Activated naive CD4-positive, alpha-beta T cell treated with anti-CD3 and anti-CD28 coated beads, Interleukin-2, amount 50 U/mL, for 24 hours (primary cell): Measurements from ENCODE around the gene EPN3.

Experiments used
- H3K27ac Mint-ChIP-seq: one replicate; pipeline ENCODE4 v1.8.0; 2021; ENCODE audit warnings: mild to moderate bottlenecking, mixed read lengths
- H3K27me3 Mint-ChIP-seq: one replicate; pipeline ENCODE4 v1.8.0; 2021; ENCODE audit warnings: mixed read lengths
- H3K36me3 Mint-ChIP-seq: one replicate; pipeline ENCODE4 v1.8.0; 2021; ENCODE audit warnings: mixed read lengths
- H3K4me1 Mint-ChIP-seq: one replicate; pipeline ENCODE4 v1.8.0; 2021; ENCODE audit warnings: mixed read lengths
- H3K4me3 Mint-ChIP-seq: one replicate; pipeline ENCODE4 v1.8.0; 2021; ENCODE audit warnings: mild to moderate bottlenecking, mixed read lengths
- H3K9me3 Mint-ChIP-seq: one replicate; pipeline ENCODE4 v1.8.0; 2021; ENCODE audit warnings: mixed read lengths

EPN3 gene

GRCh38 chr17:50560931-50561745, 28.6 kb downstream of the EPN3 start:
- Mint-ChIP-seq H3K9me3 (no peaks in the 10 kb centered on the region), H3K27me3 (peaks cover 31% of the 10 kb centered on the region), H3K27ac (no peak overlapping the region), H3K4me3 (peak overlapping the region; percentile 19), H3K36me3 (no peaks in the 10 kb centered on the region), H3K4me1 (peaks cover 27% of the 10 kb centered on the region)

- H3K36me3 Mint-ChIP-seq = no peaks in the 10 kb centered on the region
- no peak overlapping the region for H3K27ac Mint-ChIP-seq
- H3K27me3 Mint-ChIP-seq = peaks cover 37% of the 10 kb centered on the region
- H3K4me1 Mint-ChIP-seq = peaks cover 27% of the 10 kb centered on the region
- no peaks in the 10 kb centered on the region for H3K9me3 Mint-ChIP-seq
- H3K4me3 Mint-ChIP-seq = peak overlapping the region; percentile 69
Observed at GRCh38 chr17:50561746-50562141, 29.2 kb downstream of the EPN3 start.

- H3K36me3 Mint-ChIP-seq = no peaks in the 10 kb centered on the region
- no peak overlapping the region for H3K27ac Mint-ChIP-seq
- peaks cover 27% of the 10 kb centered on the region for H3K4me1 Mint-ChIP-seq
- no peaks in the 10 kb centered on the region for H3K9me3 Mint-ChIP-seq
- peak overlapping the region; percentile 69 for H3K4me3 Mint-ChIP-seq
- H3K27me3 Mint-ChIP-seq = peaks cover 42% of the 10 kb centered on the region
Observed at GRCh38 chr17:50562242-50563091, 29.9 kb downstream of the EPN3 start.

GRCh38 chr17:50563092-50563511, 30.6 kb downstream of the EPN3 start:
- H3K4me3 Mint-ChIP-seq = peak overlapping the region; percentile 17
- peaks cover 41% of the 10 kb centered on the region for H3K27me3 Mint-ChIP-seq
- H3K27ac Mint-ChIP-seq = no peak overlapping the region
- H3K36me3 Mint-ChIP-seq = no peaks in the 10 kb centered on the region
- H3K4me1 Mint-ChIP-seq = peaks cover 27% of the 10 kb centered on the region
- H3K9me3 Mint-ChIP-seq = no peaks in the 10 kb centered on the region

- Mint-ChIP-seq H3K4me1 (peaks cover 19% of the 10 kb centered on the region), H3K27ac (no peak overlapping the region), H3K4me3 (no peak overlapping the region), H3K27me3 (peaks cover 38% of the 10 kb centered on the region), H3K9me3 (no peaks in the 10 kb centered on the region), H3K36me3 (no peaks in the 10 kb centered on the region)
Observed at GRCh38 chr17:50564916-50565315, 32.4 kb downstream of the EPN3 start.

- no peaks in the 10 kb centered on the region for H3K9me3 Mint-ChIP-seq
- H3K4me3 Mint-ChIP-seq = no peak overlapping the region
- H3K27me3 Mint-ChIP-seq = peaks cover 36% of the 10 kb centered on the region
- H3K27ac Mint-ChIP-seq = peak overlapping the region; percentile 31
- no peaks in the 10 kb centered on the region for H3K36me3 Mint-ChIP-seq
- H3K4me1 Mint-ChIP-seq = peaks cover 15% of the 10 kb centered on the region
Observed at GRCh38 chr17:50565402-50566350, 33.1 kb downstream of the EPN3 start.

GRCh38 chr17:50566886-50567285, 34.4 kb downstream of the EPN3 start:
- peaks cover 15% of the 10 kb centered on the region for H3K4me1 Mint-ChIP-seq
- no peak overlapping the region for H3K4me3 Mint-ChIP-seq
- no peak overlapping the region for H3K27ac Mint-ChIP-seq
- H3K9me3 Mint-ChIP-seq = no peaks in the 10 kb centered on the region
- peaks cover 37% of the 10 kb centered on the region for H3K27me3 Mint-ChIP-seq
- H3K36me3 Mint-ChIP-seq = no peaks in the 10 kb centered on the region

- H3K36me3 Mint-ChIP-seq = no peaks in the 10 kb centered on the region
- no peak overlapping the region for H3K27ac Mint-ChIP-seq
- no peak overlapping the region for H3K4me3 Mint-ChIP-seq
- peaks cover 27% of the 10 kb centered on the region for H3K27me3 Mint-ChIP-seq
- no peaks in the 10 kb centered on the region for H3K9me3 Mint-ChIP-seq
- H3K4me1 Mint-ChIP-seq = peaks cover 9% of the 10 kb centered on the region
Observed at GRCh38 chr17:50568659-50569058, 36.1 kb downstream of the EPN3 start.

GRCh38 chr17:50569592-50569991, 37.1 kb downstream of the EPN3 start:
- no peaks in the 10 kb centered on the region for H3K9me3 Mint-ChIP-seq
- H3K4me1 Mint-ChIP-seq = peaks cover 9% of the 10 kb centered on the region
- H3K36me3 Mint-ChIP-seq = no peaks in the 10 kb centered on the region
- no peak overlapping the region for H3K4me3 Mint-ChIP-seq
- H3K27me3 Mint-ChIP-seq = peaks cover 26% of the 10 kb centered on the region
- H3K27ac Mint-ChIP-seq = no peak overlapping the region

- Mint-ChIP-seq H3K9me3 (no peaks in the 10 kb centered on the region), H3K36me3 (no peaks in the 10 kb centered on the region), H3K27ac (no peak overlapping the region), H3K27me3 (peaks cover 24% of the 10 kb centered on the region), H3K4me1 (peaks cover 6% of the 10 kb centered on the region), H3K4me3 (no peak overlapping the region)
Observed at GRCh38 chr17:50570032-50570431, 37.5 kb downstream of the EPN3 start.

GRCh38 chr17:50570528-50570927, 38.0 kb downstream of the EPN3 start:
- Mint-ChIP-seq H3K9me3 (no peaks in the 10 kb centered on the region), H3K27me3 (peaks cover 20% of the 10 kb centered on the region), H3K36me3 (no peaks in the 10 kb centered on the region), H3K27ac (no peak overlapping the region), H3K4me1 (peaks cover 4% of the 10 kb centered on the region), H3K4me3 (no peak overlapping the region)

- Mint-ChIP-seq H3K9me3 (no peaks in the 10 kb centered on the region), H3K27me3 (peaks cover 10% of the 10 kb centered on the region), H3K27ac (no peak overlapping the region), H3K4me3 (no peak overlapping the region), H3K4me1 (no peaks in the 10 kb centered on the region), H3K36me3 (no peaks in the 10 kb centered on the region)
Observed at GRCh38 chr17:50571681-50572080, 39.1 kb downstream of the EPN3 start.

GRCh38 chr17:50572541-50572940, 40.0 kb downstream of the EPN3 start:
- no peak overlapping the region for H3K4me3 Mint-ChIP-seq
- H3K4me1 Mint-ChIP-seq = no peaks in the 10 kb centered on the region
- no peaks in the 10 kb centered on the region for H3K36me3 Mint-ChIP-seq
- H3K27me3 Mint-ChIP-seq = peaks cover 2% of the 10 kb centered on the region
- no peaks in the 10 kb centered on the region for H3K9me3 Mint-ChIP-seq
- H3K27ac Mint-ChIP-seq = no peak overlapping the region

GRCh38 chr17:50573866-50574611, 41.5 kb downstream of the EPN3 start:
- H3K27ac Mint-ChIP-seq = no peak overlapping the region
- H3K27me3 Mint-ChIP-seq = peaks cover 1% of the 10 kb centered on the region
- no peak overlapping the region for H3K4me3 Mint-ChIP-seq
- no peaks in the 10 kb centered on the region for H3K9me3 Mint-ChIP-seq
- no peaks in the 10 kb centered on the region for H3K4me1 Mint-ChIP-seq
- H3K36me3 Mint-ChIP-seq = no peaks in the 10 kb centered on the region
